WI38 (cell line): ENCODE data around the gene STRIP1.
"Not testable (repeated sequence)": the region's sequence is repeated elsewhere in the genome, so short reads cannot be mapped to it uniquely, and the experiment has no call there.

Experiments
- H3K4me3 ChIP-seq: 2 replicates; pipeline ENCODE4 v1.5.1; 2011; ENCODE audit warnings: low read depth, mild to moderate bottlenecking, control low read depth, low read length
- CTCF ChIP-seq: IDR thresholded peaks from 2 replicates; pipeline ENCODE4 v1.5.1; 2012; ENCODE audit warnings: low read depth, mild to moderate bottlenecking, control low read depth, low read length

The STRIP1 gene

GRCh38 chr1:110070282-110070669, 35.9 kb downstream of the STRIP1 start:
- no peak overlapping the region for H3K4me3 ChIP-seq
- no peak for TF ChIP-seq CTCF

- no peak for TF ChIP-seq CTCF
- H3K4me3 ChIP-seq, result no peak within 1 kb of the TSS
These were observed 36.3 kb downstream of the STRIP1 start, which contains the start of gene ALX3 for GRCh38 chr1:110070671-110071242. TSS of gene ALX3 (minus strand) at chr1:110070672. CDS start at chr1:110070612, 60 bp downstream.

GRCh38 chr1:110074166-110074565, 39.7 kb downstream of the STRIP1 start:
- no peak overlapping the region for H3K4me3 ChIP-seq
- TF ChIP-seq CTCF, result no peak

- no peak for TF ChIP-seq CTCF
These were observed 42.5 kb downstream of the STRIP1 start for GRCh38 chr1:110076789-110077500.

GRCh38 chr1:110079995-110080394, 45.6 kb downstream of the STRIP1 start:
- not testable (repeated sequence) for H3K4me3 ChIP-seq

More at GRCh38 chr1:110076789-110077500, 42.5 kb downstream of the STRIP1 start:
- no peak overlapping the region for H3K4me3 ChIP-seq

- TF ChIP-seq CTCF, result no peak
- H3K4me3 ChIP-seq, result no peak overlapping the region
These were observed 46.6 kb downstream of the STRIP1 start for GRCh38 chr1:110081061-110081460.

- no peak for TF ChIP-seq CTCF
- H3K4me3 ChIP-seq, result no peak overlapping the region
These were observed 48.1 kb downstream of the STRIP1 start for GRCh38 chr1:110082477-110082876.
